HG03521 (cell line): Measurements from ENCODE around the gene BDH1.

Experiments
- ATAC-seq: cut with Tn5 transposase; IDR thresholded peaks from one replicate; pipeline ENCODE4 v1.9.1; 2021; ENCODE audit warnings: mild to moderate bottlenecking, moderate library complexity; ENCODE audit not compliant: unreplicated experiment

The BDH1 gene

DNA sequence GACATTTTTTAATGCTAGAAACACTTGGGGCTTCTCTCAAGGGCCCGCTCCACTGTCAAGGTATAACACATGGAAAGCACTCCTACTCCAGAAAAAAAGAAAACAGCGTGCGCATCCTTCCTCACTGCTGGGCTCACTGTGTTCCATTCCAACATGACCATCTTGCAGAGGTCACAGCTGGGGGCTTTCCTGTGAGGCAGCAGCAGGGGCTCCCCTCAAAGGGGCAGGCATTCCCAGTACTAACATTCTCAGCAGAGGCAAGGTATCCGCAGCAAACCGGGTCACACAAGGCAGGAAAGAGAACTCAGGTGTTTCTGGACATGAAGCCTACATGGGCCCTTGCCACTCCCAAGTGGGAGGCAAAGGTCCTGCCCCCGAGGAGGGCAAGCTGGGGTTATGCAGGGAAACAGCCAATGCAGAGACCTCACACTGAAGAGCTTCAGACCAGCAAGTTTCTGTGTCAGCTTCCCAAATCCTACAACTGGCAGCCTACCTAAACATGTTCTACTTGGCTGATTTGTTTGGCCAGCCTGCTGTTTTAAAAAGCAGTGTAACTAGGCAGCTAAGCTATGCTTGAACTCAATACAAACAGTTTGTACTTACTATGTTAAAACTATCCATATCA, 6.4 kb downstream of the BDH1 start:
- ATAC-seq = no peak

- ATAC-seq = no peak
These were observed 8.3 kb downstream of the BDH1 start for GRCh38 chr3:197547306-197548011.

- ATAC-seq = no peak
These were observed 9.3 kb downstream of the BDH1 start for GRCh38 chr3:197546307-197547085.

DNA sequence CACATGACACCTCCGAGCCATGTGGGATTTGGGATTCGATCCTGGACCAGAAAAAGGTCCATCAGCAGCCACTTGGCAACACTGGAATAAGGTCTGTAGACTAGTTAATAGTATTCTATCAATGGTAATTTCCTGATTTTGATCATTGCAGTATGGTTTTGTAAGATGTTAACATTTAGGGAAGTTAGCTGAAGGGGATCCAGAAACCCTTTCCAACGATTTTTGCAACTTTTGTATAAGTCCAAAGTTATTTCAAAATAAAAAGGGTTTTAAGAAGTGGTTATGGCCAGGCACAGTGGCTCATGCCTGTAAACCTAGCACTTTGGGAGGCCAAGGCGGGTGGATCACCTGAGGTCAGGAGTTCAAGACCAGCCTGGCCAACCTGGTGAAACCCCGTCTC, 10.2 kb downstream of the BDH1 start:
- no peak for ATAC-seq

DNA sequence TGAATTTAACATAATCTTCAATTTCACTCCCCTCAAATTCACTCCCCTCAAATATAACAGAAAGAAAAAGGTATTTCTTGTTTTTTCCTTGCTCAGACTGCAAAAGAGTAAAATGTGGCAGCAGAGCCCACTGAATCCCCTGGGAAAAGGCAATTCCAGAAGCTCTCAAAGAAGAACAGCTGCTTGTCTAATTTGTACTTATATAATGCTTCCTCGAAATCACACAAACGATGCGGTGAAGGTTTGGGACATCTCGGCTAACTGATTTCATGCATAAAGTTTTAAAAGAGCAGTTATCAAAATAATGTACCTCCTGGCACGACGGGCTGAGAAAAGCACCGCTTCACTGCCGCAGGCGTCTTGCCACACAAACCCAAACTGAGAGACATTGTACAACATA, 10.7 kb downstream of the BDH1 start:
- ATAC-seq = no peak

- ATAC-seq = no peak
These were observed 12.9 kb downstream of the BDH1 start for GRCh38 chr3:197542741-197543454.

GRCh38 chr3:197541756-197542539, 13.8 kb downstream of the BDH1 start:
- ATAC-seq = no peak

DNA sequence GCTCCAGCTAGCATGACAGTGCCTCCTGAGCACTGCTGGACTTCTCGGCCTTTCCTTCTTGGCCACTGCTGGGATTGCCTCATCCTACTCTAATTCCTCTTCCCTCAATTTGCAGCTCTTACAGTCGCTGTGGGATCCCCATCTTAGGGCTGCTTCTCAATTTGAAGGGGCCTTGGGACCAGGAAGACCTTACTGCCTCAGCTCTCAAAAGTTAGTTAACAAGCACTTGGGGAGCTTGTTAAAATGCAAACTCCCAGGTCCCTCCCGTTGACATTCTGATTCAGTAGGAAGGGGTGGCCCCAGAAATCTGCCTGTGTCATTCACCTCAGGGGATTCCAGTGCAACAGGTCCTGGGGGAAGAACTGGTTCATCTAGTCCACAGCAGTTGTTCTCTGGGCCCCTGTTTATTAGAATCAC, 14.8 kb downstream of the BDH1 start:
- no peak for ATAC-seq

- ATAC-seq = no peak
These were observed 16.1 kb downstream of the BDH1 start for GRCh38 chr3:197539651-197540051.

GRCh38 chr3:197533927-197534725, 21.6 kb downstream of the BDH1 start:
- ATAC-seq = no peak

GRCh38 chr3:197533396-197533795, 22.4 kb downstream of the BDH1 start:
- ATAC-seq = no peak

GRCh38 chr3:197532388-197532787, 23.4 kb downstream of the BDH1 start:
- ATAC-seq = no peak

DNA sequence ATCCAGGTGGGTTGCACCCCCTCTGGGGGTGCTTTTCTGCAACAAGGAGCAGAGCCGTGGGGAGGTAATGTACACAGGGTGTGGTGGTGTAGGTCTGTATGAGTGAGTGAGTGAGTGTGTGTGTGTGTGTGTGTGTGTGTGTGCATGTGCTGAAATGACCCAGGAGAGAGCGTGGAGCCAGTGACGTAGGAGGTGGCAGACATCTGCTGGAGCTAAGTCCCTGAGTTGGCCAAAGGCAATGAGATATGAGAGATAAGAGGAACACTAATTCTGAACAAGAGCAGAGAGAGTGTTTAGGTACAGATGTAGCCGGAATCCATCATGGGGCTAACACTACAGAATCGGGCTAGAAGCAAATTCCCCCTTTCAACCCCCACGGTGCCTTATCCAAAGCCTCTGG, 27.6 kb downstream of the BDH1 start:
- no peak for ATAC-seq

DNA sequence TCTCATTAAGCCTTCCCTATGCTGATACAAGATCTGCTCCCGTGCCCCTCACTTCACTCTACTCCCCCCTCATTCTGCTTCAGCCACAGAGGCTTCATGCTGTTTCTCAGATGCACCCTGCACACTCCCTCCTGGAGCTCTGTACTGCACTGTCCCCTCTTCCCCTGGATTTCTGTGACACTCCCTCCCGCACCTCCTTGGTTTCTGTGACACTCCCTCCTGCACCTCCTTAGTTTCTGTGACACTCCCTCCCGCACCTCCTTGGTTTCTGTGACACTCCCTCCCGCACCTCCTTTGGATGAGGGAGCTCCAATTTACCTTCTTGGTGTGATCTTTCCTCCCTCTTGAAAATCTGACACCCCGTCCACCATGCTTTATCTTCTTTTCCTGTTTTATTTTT, 28.2 kb downstream of the BDH1 start:
- no peak for ATAC-seq

DNA sequence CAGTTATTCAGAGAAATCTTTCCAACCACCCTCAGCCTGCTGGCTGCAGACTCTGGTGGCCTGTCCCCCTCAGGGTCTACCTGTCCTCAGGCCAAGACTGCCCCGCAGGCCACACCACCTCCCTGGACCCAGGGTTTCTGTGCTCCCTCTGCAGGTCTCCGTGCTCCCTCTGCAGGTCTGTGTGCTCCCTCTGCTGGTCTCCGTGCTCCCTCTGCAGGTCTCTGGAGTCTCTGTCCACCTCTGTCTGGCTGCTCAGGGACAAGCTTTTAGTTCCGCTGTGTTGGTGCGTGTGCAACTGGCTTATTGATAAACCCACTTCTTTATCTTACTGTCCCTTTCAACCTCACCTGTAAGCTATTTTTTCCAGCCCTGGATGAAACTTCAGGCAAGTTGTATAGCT, 30.1 kb downstream of the BDH1 start:
- ATAC-seq = no peak

- no peak for ATAC-seq
These were observed 31.6 kb downstream of the BDH1 start for GRCh38 chr3:197524128-197524527.

DNA sequence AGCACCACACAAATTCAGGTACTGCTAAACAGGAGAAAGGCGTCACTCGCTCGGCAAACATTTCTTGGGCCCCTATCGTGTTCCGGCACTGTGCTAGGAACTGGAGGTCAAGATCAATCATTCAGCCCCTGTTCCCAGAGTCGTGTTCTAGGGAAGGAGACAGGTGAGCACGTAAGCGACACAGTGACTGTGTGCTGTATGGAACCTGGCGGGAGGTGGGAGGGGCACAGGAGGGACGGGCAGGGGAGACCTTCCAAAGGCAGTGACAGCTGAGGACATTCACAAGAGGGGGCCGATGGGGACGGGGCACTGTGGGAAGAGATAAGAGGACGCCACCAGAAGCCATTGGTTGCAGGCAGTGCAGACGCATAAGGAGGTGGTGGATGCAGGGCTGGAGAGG, 32.2 kb downstream of the BDH1 start:
- ATAC-seq = no peak

GRCh38 chr3:197522881-197523441, 32.8 kb downstream of the BDH1 start:
- ATAC-seq = no peak

- ATAC-seq = no peak
These were observed 33.5 kb downstream of the BDH1 start for GRCh38 chr3:197522183-197522715.
